Peyer's patch (tissue), 4 donors: ENCODE data around the gene HORMAD2.

Source experiments
- CTCF ChIP-seq, 6 experiments: fragments of 450-650 bp in 4 of 6; fragments of 200-600 bp in 2 of 6; sonication (generic) in 1 of 6; IDR thresholded peaks; one replicate each; pipeline ENCODE4 v1.5.1; 2017 to 2019; ENCODE audit warnings: antibody characterized with exemption in 6 of 6, mild to moderate bottlenecking in 3 of 6, moderate library complexity in 1 of 6
- POLR2A ChIP-seq, 2 donors: fragments of 450-650 bp; IDR thresholded peaks; one replicate each; pipeline ENCODE4 v1.5.1; 2017; ENCODE audit warnings: antibody characterized with exemption in 2 of 2, mild to moderate bottlenecking in 2 of 2, moderate library complexity in 2 of 2

- TF ChIP-seq CTCF (IDR thresholded peaks at IDR 0.05) (no peak), POLR2A (IDR thresholded peaks at IDR 0.05) (no peak)
Measured at GRCh38 chr22:30113494-30113893, 33.2 kb downstream of the HORMAD2 start.
